Right atrium auricular region (tissue), 2 donors: ENCODE measurements around the gene TPMT. TPM values are rescaled to one million over a fixed set of nuclear protein-coding genes. Genes with fewer than 3 reads are reported as not detected.

Experiments
- DNase-seq: peaks from one replicate; pipeline ENCODE4 v3.0.0-alpha.2; 2019; ENCODE audit warnings: low spot score
- H3K27ac ChIP-seq, 2 donors: fragments of 200-600 bp; sonication (generic); 1 replicate in 1 of 2; 2 replicates in 1 of 2; pipeline ENCODE4 v1.5.1; 2016 to 2019
- H3K27me3 ChIP-seq, 2 donors: fragments of 200-600 bp; sonication (generic); one replicate each; pipeline versions ENCODE4 v1.5.1 to v1.6.0; 2017 to 2019
- H3K36me3 ChIP-seq: fragments of 200-600 bp; sonication (generic); one replicate; pipeline ENCODE4 v1.5.1; 2016
- H3K4me1 ChIP-seq, 2 donors: fragments of 200-600 bp; sonication (generic); one replicate each; pipeline versions ENCODE4 v1.5.1 to v1.6.0; 2017 to 2019
- H3K4me3 ChIP-seq, 2 donors: fragments of 200-600 bp; sonication (generic); 1 replicate in 1 of 2; 2 replicates in 1 of 2; pipeline ENCODE4 v1.5.1; 2017 to 2019; ENCODE audit warnings: mild to moderate bottlenecking in 1 of 2, moderate library complexity in 1 of 2
- H3K9me3 ChIP-seq, 2 donors: fragments of 200-600 bp; sonication (generic); one replicate each; pipeline ENCODE4 v1.5.1; 2019
- CTCF ChIP-seq, 2 donors: fragments of 200-600 bp; sonication (generic); IDR thresholded peaks; one replicate each; pipeline ENCODE4 v1.5.1; 2019; ENCODE audit warnings: antibody characterized with exemption in 2 of 2
- total RNA-seq, 2 donors: library from RNA; depleted of rRNA; stranded (reverse); fragments of >200 nt; gene quantifications; one replicate each; pipeline ENCODE4 v1.1.0, GENCODE V29; 2016

The TPMT gene
- 10 to 100 TPM in 1 of 2 donors, 1 to 10 TPM in 1; 9.0 to 18.4 TPM for total RNA-seq

GRCh38 chr6:18154507-18155149 lies at the start of gene TPMT:
TPMT (minus strand) TSS chr6:18155077; CDS start chr6:18149127, 5,950 bp downstream.
- TF ChIP-seq CTCF (IDR thresholded peaks at IDR 0.05): no peak

GRCh38 chr6:18203786-18204185 lies 48.9 kb upstream of the TPMT start:
- no peaks in the 10 kb centered on the region for H3K4me1 ChIP-seq
- H3K27me3 ChIP-seq: no peaks in the 10 kb centered on the region
- no peak overlapping the region for H3K4me3 ChIP-seq
- H3K36me3 ChIP-seq: peaks cover 12% of the 10 kb centered on the region
- H3K9me3 ChIP-seq: no peaks in the 10 kb centered on the region
- no peak for DNase-seq
- no peak for TF ChIP-seq CTCF (IDR thresholded peaks at IDR 0.05)
- H3K27ac ChIP-seq: no peak overlapping the region

More at GRCh38 chr6:18154507-18155149, at the start of gene TPMT:
- Histone ChIP-seq H3K4me1 (peaks cover 0 to 19% of the 10 kb centered on the region in 2 donors), H3K27ac (peak within 1 kb of the TSS; percentile 82 to 87), H3K27me3 (no peaks in the 10 kb centered on the region), H3K9me3 (no peaks in the 10 kb centered on the region), H3K36me3 (peaks cover 2% of the 10 kb centered on the region), H3K4me3 (peak within 1 kb of the TSS; percentile 94 to 97)
- DNase-seq: no peak

- no peak for DNase-seq
- no peak for TF ChIP-seq CTCF (IDR thresholded peaks at IDR 0.05)
- no peaks in the 10 kb centered on the region for H3K27me3 ChIP-seq
- no peaks in the 10 kb centered on the region for H3K4me1 ChIP-seq
- H3K4me3 ChIP-seq: no peak overlapping the region
- H3K27ac ChIP-seq: no peak overlapping the region
- peaks cover 13% of the 10 kb centered on the region for H3K36me3 ChIP-seq
- no peaks in the 10 kb centered on the region for H3K9me3 ChIP-seq
Observed at GRCh38 chr6:18192026-18192425, 37.1 kb upstream of the TPMT start.

- no peak for DNase-seq
- Histone ChIP-seq H3K4me1 (no peaks in the 10 kb centered on the region), H3K36me3 (peaks cover 17% of the 10 kb centered on the region), H3K9me3 (no peaks in the 10 kb centered on the region), H3K4me3 (no peak overlapping the region), H3K27me3 (no peaks in the 10 kb centered on the region), H3K27ac (no peak overlapping the region)
- TF ChIP-seq CTCF (IDR thresholded peaks at IDR 0.05): no peak
Observed at GRCh38 chr6:18189196-18189595, 34.3 kb upstream of the TPMT start.

- no peaks in the 10 kb centered on the region for H3K4me1 ChIP-seq
Observed at GRCh38 chr6:18187701-18188100, 32.8 kb upstream of the TPMT start.

More at GRCh38 chr6:18187701-18188100, 32.8 kb upstream of the TPMT start:
- no peak for DNase-seq
- Histone ChIP-seq H3K36me3 (peaks cover 17% of the 10 kb centered on the region), H3K4me3 (no peak overlapping the region), H3K27ac (no peak overlapping the region), H3K9me3 (no peaks in the 10 kb centered on the region), H3K27me3 (no peaks in the 10 kb centered on the region)
- no peak for TF ChIP-seq CTCF (IDR thresholded peaks at IDR 0.05)
